GM21737 (cell line): ENCODE data around the gene GBP5.

ENCODE experiments used
- ATAC-seq: cut with Tn5 transposase; IDR thresholded peaks from one replicate; pipeline ENCODE4 v1.9.1; 2021; ENCODE audit warnings: mild to moderate bottlenecking, moderate library complexity; ENCODE audit not compliant: unreplicated experiment

Gene GBP5

GRCh38 chr1:89272269-89273041 is at the start of gene GBP5:
GBP5 (minus strand) TSS chr1:89272860; CDS start chr1:89269555, 3,305 bp downstream.
- ATAC-seq: peak; percentile 78

GRCh38 chr1:89322402-89322801 is 49.7 kb upstream of the GBP5 start:
- ATAC-seq: no peak

- ATAC-seq: no peak
These were observed 39.9 kb upstream of the GBP5 start for GRCh38 chr1:89312572-89312971.

- no peak for ATAC-seq
These were observed 39.1 kb upstream of the GBP5 start for GRCh38 chr1:89311757-89312156.

GRCh38 chr1:89310976-89311375 is 38.3 kb upstream of the GBP5 start:
- no peak for ATAC-seq

- ATAC-seq: peak; percentile 66
These were observed 37.8 kb upstream of the GBP5 start for GRCh38 chr1:89310505-89310904.

GRCh38 chr1:89309828-89310227 is 37.2 kb upstream of the GBP5 start:
- no peak for ATAC-seq

GRCh38 chr1:89306273-89306672 is 33.6 kb upstream of the GBP5 start:
- ATAC-seq: no peak

- no peak for ATAC-seq
These were observed 32.8 kb upstream of the GBP5 start for GRCh38 chr1:89305493-89305892.

- no peak for ATAC-seq
These were observed 32.0 kb upstream of the GBP5 start for GRCh38 chr1:89304572-89305230.

GRCh38 chr1:89302697-89303332 is 30.2 kb upstream of the GBP5 start:
- no peak for ATAC-seq

GRCh38 chr1:89299739-89300463 is 27.2 kb upstream of the GBP5 start:
- peak; percentile 91 for ATAC-seq

GRCh38 chr1:89298461-89298860 is 25.8 kb upstream of the GBP5 start:
- no peak for ATAC-seq

- no peak for ATAC-seq
These were observed 22.5 kb upstream of the GBP5 start for GRCh38 chr1:89295187-89295586.

- no peak for ATAC-seq
These were observed 18.6 kb upstream of the GBP5 start for GRCh38 chr1:89291276-89291675.

- ATAC-seq: no peak
These were observed 15.3 kb upstream of the GBP5 start for GRCh38 chr1:89288051-89288340.

- peak; percentile 33 for ATAC-seq
These were observed 14.8 kb upstream of the GBP5 start for GRCh38 chr1:89287181-89288050.

- ATAC-seq: peak; percentile 96
These were observed 14.0 kb upstream of the GBP5 start for GRCh38 chr1:89286549-89287180.

- ATAC-seq: no peak
These were observed 13.2 kb upstream of the GBP5 start for GRCh38 chr1:89285745-89286380.
